IPS DF 6.9 (cell line): ENCODE data around the gene NR1H2.
"Not testable (repeated sequence)": the region's sequence is repeated elsewhere in the genome, so short reads cannot be mapped to it uniquely, and the experiment has no call there.

ENCODE experiments used
- DNase-seq: peaks from one replicate; pipeline ENCODE4 v3.0.0-alpha.2; 2013; ENCODE audit warnings: low read depth, low spot score
- H3K27ac ChIP-seq: one replicate; pipeline ENCODE4 v1.5.1; 2013; ENCODE audit warnings: low read length, control low read depth
- H3K27me3 ChIP-seq: 2 replicates; pipeline ENCODE4 v1.6.1; 2013; ENCODE audit warnings: mild to moderate bottlenecking, low read length; ENCODE audit not compliant: control insufficient read depth, insufficient read depth
- H3K36me3 ChIP-seq: 2 replicates; pipeline ENCODE4 v1.6.1; 2013; ENCODE audit warnings: low read length; ENCODE audit not compliant: control insufficient read depth, insufficient read depth
- H3K4me1 ChIP-seq: 2 replicates; pipeline ENCODE4 v1.6.1; 2013; ENCODE audit warnings: low read length; ENCODE audit not compliant: control insufficient read depth, insufficient read depth
- H3K4me3 ChIP-seq: 2 replicates; pipeline ENCODE4 v1.5.1; 2013; ENCODE audit warnings: mild to moderate bottlenecking, low read length
- H3K9me3 ChIP-seq: 2 replicates; pipeline ENCODE4 v1.6.1; 2013; ENCODE audit warnings: low read length, inconsistent platforms; ENCODE audit not compliant: control insufficient read depth, insufficient read depth
- WGBS: extraction: QIAGEN DNeasy Blood & Tissue Kit; methylation state at CpG from one replicate; pipeline ENCODE4 v1.1.7; 2013; ENCODE audit warnings: mixed read lengths, missing lambda C conversion rate; ENCODE audit not compliant: insufficient read length, insufficient coverage; 5-methylcytosine and 5-hydroxymethylcytosine counted together

Gene NR1H2

GRCh38 chr19:50390295-50390694 is 14.0 kb downstream of the NR1H2 start:
- not testable (repeated sequence) for H3K27me3 ChIP-seq, DNase-seq, H3K36me3 ChIP-seq, H3K4me3 ChIP-seq, H3K27ac ChIP-seq, H3K9me3 ChIP-seq, H3K4me1 ChIP-seq
- WGBS, result no CpG with 5 or more reads among the region's 3 CpGs

- not testable (repeated sequence) for H3K4me3 ChIP-seq, H3K4me1 ChIP-seq, H3K27ac ChIP-seq, H3K36me3 ChIP-seq, DNase-seq, H3K27me3 ChIP-seq, H3K9me3 ChIP-seq
- WGBS, result no CpG with 5 or more reads among the region's 23 CpGs
These were observed 14.7 kb downstream of the NR1H2 start for GRCh38 chr19:50390952-50391351.

- H3K27ac ChIP-seq, result no peak overlapping the region
- DNase-seq, result no peak
- H3K4me1 ChIP-seq, result no peaks in the 10 kb centered on the region
- H3K36me3 ChIP-seq, result peaks cover 2% of the 10 kb centered on the region; the same call in 1 of the 2 replicates
- no peak overlapping the region for H3K4me3 ChIP-seq
- WGBS, result no CpG with 5 or more reads among the region's 5 CpGs
- no peaks in the 10 kb centered on the region for H3K9me3 ChIP-seq
- no peaks in the 10 kb centered on the region for H3K27me3 ChIP-seq
These were observed 16.5 kb downstream of the NR1H2 start for GRCh38 chr19:50392759-50393158.

- Histone ChIP-seq H3K9me3 (no peaks in the 10 kb centered on the region), H3K4me1 (no peaks in the 10 kb centered on the region), H3K27ac (no peak overlapping the region), H3K4me3 (no peak overlapping the region), H3K27me3 (no peaks in the 10 kb centered on the region), H3K36me3 (peaks cover 2% of the 10 kb centered on the region; the same call in 1 of the 2 replicates)
- WGBS, result no CpG with 5 or more reads among the region's 4 CpGs
- no peak for DNase-seq
These were observed 17.3 kb downstream of the NR1H2 start for GRCh38 chr19:50393589-50393988.

GRCh38 chr19:50394017-50394416 is 17.8 kb downstream of the NR1H2 start:
- Histone ChIP-seq H3K9me3 (no peaks in the 10 kb centered on the region), H3K27ac (no peak overlapping the region), H3K36me3 (peaks cover 2% of the 10 kb centered on the region; the same call in 1 of the 2 replicates), H3K27me3 (no peaks in the 10 kb centered on the region), H3K4me1 (no peaks in the 10 kb centered on the region), H3K4me3 (no peak overlapping the region)
- WGBS, result no CpG with 5 or more reads among the region's 9 CpGs
- no peak for DNase-seq

GRCh38 chr19:50398675-50399367 is 22.6 kb downstream of the NR1H2 start:
- Histone ChIP-seq H3K27ac (no peak overlapping the region), H3K36me3 (peaks cover 21% of the 10 kb centered on the region), H3K4me1 (no peaks in the 10 kb centered on the region), H3K9me3 (no peaks in the 10 kb centered on the region), H3K27me3 (no peaks in the 10 kb centered on the region), H3K4me3 (no peak overlapping the region)
- WGBS, result no CpG with 5 or more reads among the region's 13 CpGs
- no peak for DNase-seq

- DNase-seq, result no peak
- H3K27me3 ChIP-seq, result no peaks in the 10 kb centered on the region
- H3K27ac ChIP-seq, result no peak overlapping the region
- H3K4me3 ChIP-seq, result no peak overlapping the region
- WGBS, result no CpG with 5 or more reads among the region's 10 CpGs
- no peaks in the 10 kb centered on the region for H3K9me3 ChIP-seq
- no peaks in the 10 kb centered on the region for H3K4me1 ChIP-seq
- H3K36me3 ChIP-seq, result peaks cover 21% of the 10 kb centered on the region
These were observed 23.1 kb downstream of the NR1H2 start for GRCh38 chr19:50399368-50399745.

GRCh38 chr19:50401605-50402450 is 25.6 kb downstream of the NR1H2 start:
- Histone ChIP-seq H3K36me3 (peaks cover 34% of the 10 kb centered on the region), H3K27me3 (no peaks in the 10 kb centered on the region)
- WGBS, result no CpG with 5 or more reads among the region's 48 CpGs

GRCh38 chr19:50402544-50403301 is 26.5 kb downstream of the NR1H2 start:
- H3K27me3 ChIP-seq, result no peaks in the 10 kb centered on the region
- no peak overlapping the region for H3K4me3 ChIP-seq
- H3K4me1 ChIP-seq, result no peaks in the 10 kb centered on the region
- H3K36me3 ChIP-seq, result peaks cover 38% of the 10 kb centered on the region
- no peaks in the 10 kb centered on the region for H3K9me3 ChIP-seq
- no peak overlapping the region for H3K27ac ChIP-seq
- no CpG with 5 or more reads among the region's 41 CpGs for WGBS
- DNase-seq, result no peak

More at GRCh38 chr19:50401605-50402450, 25.6 kb downstream of the NR1H2 start:
- Histone ChIP-seq H3K9me3 (no peaks in the 10 kb centered on the region), H3K4me1 (no peaks in the 10 kb centered on the region), H3K27ac (no peak overlapping the region), H3K4me3 (no peak overlapping the region)
- DNase-seq, result no peak

GRCh38 chr19:50406156-50406820 is 30.0 kb downstream of the NR1H2 start:
- no peaks in the 10 kb centered on the region for H3K27me3 ChIP-seq
- peaks cover 54% of the 10 kb centered on the region for H3K36me3 ChIP-seq
- H3K4me1 ChIP-seq, result no peaks in the 10 kb centered on the region
- H3K9me3 ChIP-seq, result no peaks in the 10 kb centered on the region
- no peak overlapping the region for H3K4me3 ChIP-seq
- WGBS, result no CpG with 5 or more reads among the region's 22 CpGs
- DNase-seq, result no peak
- H3K27ac ChIP-seq, result no peak overlapping the region
